Breast epithelium (tissue), 3 donors: ENCODE data around the gene GNB5.

ENCODE experiments used
- CTCF ChIP-seq, 3 donors: fragments of 450-650 bp; IDR thresholded peaks; one replicate each; pipeline ENCODE4 v1.5.1; 2016 to 2017; ENCODE audit warnings: antibody characterized with exemption in 3 of 3, mild to moderate bottlenecking in 3 of 3, moderate library complexity in 3 of 3
- POLR2AphosphoS5 ChIP-seq, 3 donors: sonication (generic); formaldehyde crosslinking; IDR thresholded peaks; one replicate each; pipeline ENCODE4 v1.6.1; 2017; ENCODE audit warnings: antibody characterized with exemption in 3 of 3

GRCh38 chr15:52113235-52113634, 78.0 kb downstream of the GNB5 start:
- TF ChIP-seq CTCF (IDR thresholded peaks at IDR 0.05) (no peak), POLR2AphosphoS5 (IDR thresholded peaks at IDR 0.05) (no peak)
